Erythroblast (primary cell): ENCODE data around the gene LNPEP.

Source experiments
- DNase-seq, 2 experiments: peaks; one replicate each; lab custom pipeline; 2025; lab: John Stamatoyannopoulos, UW
- GATA1 ChIP-seq: IDR thresholded peaks from 2 replicates; pipeline ENCODE4 v1.6.1; 2011; ENCODE audit warnings: low read depth, mild to moderate bottlenecking, control low read depth, low read length, moderate library complexity
- POLR2A ChIP-seq: IDR thresholded peaks from 2 replicates; pipeline ENCODE4 v1.6.1; 2011; ENCODE audit warnings: mild to moderate bottlenecking, low read length

The LNPEP gene

DNA sequence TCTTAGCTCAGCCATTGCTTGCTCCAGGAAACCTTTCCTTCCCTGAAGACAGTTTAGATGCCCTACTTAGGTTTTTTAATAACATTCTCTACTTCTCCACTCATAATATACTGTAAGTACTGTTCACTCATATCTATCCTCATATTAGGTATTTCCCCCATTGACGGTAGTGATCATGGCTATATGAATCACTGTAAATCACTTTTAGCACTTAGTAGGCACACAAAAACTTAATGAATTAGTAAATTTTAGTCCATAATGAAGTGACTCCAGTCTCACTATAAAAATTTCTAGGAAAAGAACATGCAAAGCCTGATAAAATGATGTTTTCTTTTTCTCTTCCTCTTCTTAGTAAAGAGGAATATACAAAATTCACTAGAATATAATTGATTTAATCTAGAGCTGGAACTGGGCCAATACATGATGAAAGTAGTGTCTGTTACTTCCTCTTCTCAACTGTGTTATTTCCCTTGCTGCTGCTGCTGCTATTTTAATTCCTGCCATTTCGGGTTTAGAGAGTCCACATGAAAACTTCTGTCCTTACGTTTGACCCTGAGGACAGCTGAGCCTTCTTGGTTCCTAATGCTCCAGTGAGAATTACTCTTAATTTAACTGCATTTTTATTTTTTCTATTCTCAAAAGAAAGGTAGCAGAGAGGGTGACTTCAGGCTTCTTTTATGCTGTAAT lies 73.5 kb downstream of the LNPEP start:
- DNase-seq = peak; percentile 46 to 65
- no peak for TF ChIP-seq POLR2A
- TF ChIP-seq GATA1 = no peak

- DNase-seq = no peak
- TF ChIP-seq GATA1 (no peak), POLR2A (no peak)
Observed at GRCh38 chr5:97009921-97010320, 74.0 kb downstream of the LNPEP start.

DNA sequence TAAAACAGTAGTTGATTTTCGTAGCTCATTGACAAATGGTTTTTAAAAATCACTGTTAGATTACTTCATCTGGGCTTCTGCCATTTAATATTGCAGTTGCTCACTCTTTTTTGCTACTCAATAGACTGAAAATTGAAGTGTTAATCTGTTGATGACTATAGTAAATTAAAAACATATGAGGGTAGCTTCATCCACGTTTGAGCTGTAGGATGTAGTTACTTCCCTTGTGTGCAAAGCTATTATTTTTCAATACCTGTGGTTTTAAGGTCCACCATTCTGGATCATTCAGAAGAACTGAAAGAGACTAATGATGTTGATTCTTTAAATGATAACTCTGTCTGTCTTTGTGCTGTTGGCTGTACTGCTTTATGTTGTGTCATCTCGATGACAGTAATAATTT lies 74.7 kb downstream of the LNPEP start:
- TF ChIP-seq GATA1 = no peak
- no peak for TF ChIP-seq POLR2A
- no peak for DNase-seq

DNA sequence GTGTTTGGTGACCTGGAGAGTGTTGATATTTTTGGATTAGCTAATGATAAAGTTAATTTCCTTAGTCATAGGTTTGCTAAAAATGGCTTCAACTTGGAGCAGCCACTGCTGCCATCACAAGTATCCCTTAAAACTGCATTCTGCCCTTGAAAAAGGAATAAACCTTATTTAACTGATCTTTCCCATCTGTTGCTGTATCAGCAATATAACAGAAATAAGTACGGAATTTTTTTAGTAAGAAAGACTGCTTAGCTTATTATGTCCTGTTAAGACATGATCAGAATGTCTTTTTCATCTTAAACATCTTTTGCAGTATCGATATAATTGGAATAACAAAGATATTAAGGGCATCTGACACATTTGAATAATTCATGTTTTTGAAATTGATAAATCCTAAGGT lies 75.7 kb downstream of the LNPEP start:
- no peak for TF ChIP-seq GATA1
- TF ChIP-seq POLR2A = no peak

GRCh38 chr5:97019435-97020117 lies 83.7 kb downstream of the LNPEP start:
- no peak for DNase-seq
- no peak for TF ChIP-seq GATA1
- no peak for TF ChIP-seq POLR2A

More for the DNA sequence above, 75.7 kb downstream of the LNPEP start:
- no peak for DNase-seq

DNA sequence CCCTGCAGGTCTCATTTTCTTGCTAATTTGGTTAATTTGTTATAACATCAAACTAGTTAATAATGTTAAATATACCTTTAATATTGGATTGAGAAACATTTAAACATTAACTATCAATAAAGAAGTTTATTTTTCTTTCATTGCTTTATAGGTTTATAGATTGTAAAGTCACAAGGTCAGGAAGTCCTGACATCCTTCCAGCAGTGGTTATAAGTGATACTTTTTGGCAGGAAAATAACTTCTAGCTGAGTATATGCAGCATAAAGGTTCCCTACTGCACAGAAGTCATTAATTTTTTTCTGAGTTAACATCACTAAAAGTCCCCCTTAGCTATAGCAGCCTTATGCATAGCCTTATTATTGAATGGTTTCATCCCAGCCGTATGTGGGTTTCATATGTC lies 85.5 kb downstream of the LNPEP start:
- DNase-seq = no peak
- TF ChIP-seq POLR2A (no peak), GATA1 (no peak)

- DNase-seq = no peak
- TF ChIP-seq GATA1 (no peak), POLR2A (no peak)
Observed at GRCh38 chr5:97022898-97023297, 87.0 kb downstream of the LNPEP start.

DNA sequence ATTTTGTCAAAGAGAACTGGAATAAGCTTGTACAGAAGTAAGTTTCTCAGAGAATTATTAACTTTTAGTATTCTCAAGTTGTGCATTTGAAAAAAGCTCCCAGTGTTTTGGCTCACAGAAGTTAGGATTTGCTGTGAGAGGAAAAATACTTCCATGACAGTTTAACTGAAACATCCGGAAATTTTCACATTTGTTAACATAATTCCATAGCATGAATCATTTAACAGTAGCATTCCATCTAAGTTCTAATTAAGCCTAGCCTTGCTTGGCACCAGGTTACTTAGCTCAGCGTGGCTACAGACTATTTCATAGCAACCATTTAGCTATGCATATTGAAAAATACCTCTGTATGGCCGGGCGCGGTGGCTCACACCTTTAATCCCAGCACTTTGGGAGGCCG lies 90.8 kb downstream of the LNPEP start:
- TF ChIP-seq GATA1 (no peak), POLR2A (no peak)
- no peak for DNase-seq

- no peak for TF ChIP-seq GATA1
- TF ChIP-seq POLR2A = no peak
- DNase-seq = no peak
Observed at GRCh38 chr5:97037819-97038218, 101.9 kb downstream of the LNPEP start.

DNA sequence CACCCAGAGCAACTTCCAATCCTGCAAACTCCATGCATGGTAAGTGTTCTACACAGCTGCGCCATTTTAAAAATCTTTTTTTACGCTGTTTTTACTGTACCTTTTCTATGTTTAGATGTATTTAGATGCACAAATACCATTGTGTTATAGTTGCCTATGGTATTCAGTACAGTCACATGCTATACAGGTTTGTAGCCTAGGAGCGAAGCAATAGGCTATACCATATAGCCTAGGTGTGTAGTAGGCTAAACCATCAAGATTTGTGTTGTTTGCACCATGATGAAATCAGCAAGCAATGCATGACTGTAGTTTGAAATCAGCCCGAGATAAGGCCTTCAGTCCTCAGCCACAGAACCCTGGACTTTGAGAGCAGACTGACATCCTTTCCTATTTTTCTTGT lies 105.4 kb downstream of the LNPEP start:
- peak; percentile 2 to 36 for DNase-seq
- TF ChIP-seq GATA1 = no peak
- TF ChIP-seq POLR2A = no peak

GRCh38 chr5:97042996-97043395 lies 107.1 kb downstream of the LNPEP start:
- TF ChIP-seq GATA1 = no peak
- no peak for TF ChIP-seq POLR2A
- no peak for DNase-seq

DNA sequence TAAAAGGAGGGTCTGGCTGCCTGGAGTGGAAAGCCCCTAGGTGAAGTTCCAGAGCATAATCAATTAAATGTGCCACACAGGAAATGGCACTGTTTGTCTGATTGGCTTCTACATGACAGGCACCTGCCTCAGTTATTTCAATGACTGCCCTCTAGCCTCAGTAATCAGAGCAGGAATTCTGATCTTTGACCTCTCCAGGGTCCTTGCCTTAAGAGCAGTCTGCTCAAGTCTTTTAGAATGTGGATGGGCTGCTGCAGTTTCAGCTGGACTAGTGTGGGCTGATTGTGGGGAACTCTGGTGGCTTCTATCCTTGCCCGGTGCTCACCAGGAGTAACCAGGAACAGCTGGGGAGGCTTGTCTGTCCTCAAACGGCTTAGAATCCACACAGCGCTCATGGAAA lies 107.6 kb downstream of the LNPEP start:
- TF ChIP-seq GATA1 (no peak), POLR2A (no peak)
- no peak for DNase-seq

- TF ChIP-seq POLR2A = no peak
- TF ChIP-seq GATA1 = no peak
- no peak for DNase-seq
Observed at GRCh38 chr5:97044052-97044451, 108.2 kb downstream of the LNPEP start.

GRCh38 chr5:97046270-97046982 lies 110.5 kb downstream of the LNPEP start:
- DNase-seq = peak; percentile 14 to 26
- no peak for TF ChIP-seq GATA1
- TF ChIP-seq POLR2A = no peak

- no peak for DNase-seq
- TF ChIP-seq GATA1 (no peak), POLR2A (no peak)
Observed at GRCh38 chr5:97047076-97047475, 111.2 kb downstream of the LNPEP start.
